ENCODE results near the gene CDC14C. TPM values are rescaled to one million over a fixed set of nuclear protein-coding genes. Genes with fewer than 3 reads are reported as not detected.

CDC14C gene
- total and polyA plus RNA-seq, 2 of the 4 experiments (the other 2 are of a cell fraction) = under 0.01 TPM; not detected in 1

GRCh38 chr7:48901966-48902365 is 22.4 kb upstream of the CDC14C start:
- no peak for ATAC-seq (ENCODE audit: low read depth)
- no peak overlapping the region for H2AFZ ChIP-seq (replicated peaks; ENCODE audit: low read length, poor library complexity)
- CTCF ChIA-PET = no interaction called here
- H3K23ac ChIP-seq (ENCODE audit: low read depth, low read length) = no peak overlapping the region
- H3K4me2 ChIP-seq (ENCODE audit: low read depth, low read length) = no peak overlapping the region
- WGBS, 2 experiments (ENCODE audit: extremely low coverage in 2 of 2, insufficient read length in 1 of 2) = no CpG with 5 or more reads among the region's 3 CpGs
- no peak for DNase-seq
- no peaks in the 10 kb centered on the region for H3K36me3 ChIP-seq (ENCODE audit: control insufficient read depth, insufficient read depth, low read length)
- H3K18ac ChIP-seq (ENCODE audit: low read depth, low read length) = no peak overlapping the region
- H4K8ac ChIP-seq (ENCODE audit: low read depth in 2 of 2, low read length in 2 of 2) = no peak overlapping the region
- intact Hi-C loops (cut with micrococcal nuclease) (no loop called here), in situ Hi-C loops (cut with MboI; ENCODE audit: low sequenced_read_pairs) (no loop called here), dilution Hi-C loops (cut with HindIII; ENCODE audit: low sequenced_read_pairs, unreplicated experiment) (no loop called here)
- H3K4me1 ChIP-seq (ENCODE audit: control insufficient read depth, insufficient read depth, low read length) = no peaks in the 10 kb centered on the region
- H2AK9ac ChIP-seq (replicated peaks; ENCODE audit: low read depth, low read length, poor library complexity) = no peak overlapping the region
- POLR2A ChIA-PET (ENCODE audit: unreplicated experiment) = no interaction called here
- H3K9ac ChIP-seq (ENCODE audit: low read depth, low read length) = no peak overlapping the region
- no peak overlapping the region for H2AK5ac ChIP-seq (ENCODE audit: low read depth, low read length)
- no peaks in the 10 kb centered on the region for H4K20me1 ChIP-seq (ENCODE audit: insufficient read depth, low read length)
- no TSS peak for BruUV-seq (replicated peaks)
- H3K56ac ChIP-seq (ENCODE audit: extremely low read depth, insufficient read depth, low read length) = no peak overlapping the region
- no peak overlapping the region for H2BK5ac ChIP-seq (ENCODE audit: low read depth, low read length, poor library complexity, severe bottlenecking)
- no peak overlapping the region for H3K4ac ChIP-seq (ENCODE audit: low read depth, low read length)
- H2BK15ac ChIP-seq (ENCODE audit: low read depth, low read length) = no peak overlapping the region
- no peak overlapping the region for H3K4me3 ChIP-seq (ENCODE audit: insufficient read depth, low read depth, low read length)
- no peaks in the 10 kb centered on the region for H3K9me1 ChIP-seq (ENCODE audit: insufficient read depth, low read length)
- H4K5ac ChIP-seq (ENCODE audit: low read depth, low read length) = no peak overlapping the region
- H3K27me3 ChIP-seq (ENCODE audit: control insufficient read depth, insufficient read depth, low read length) = no peaks in the 10 kb centered on the region
- no peak overlapping the region for H4K91ac ChIP-seq (ENCODE audit: insufficient read depth, low read depth, low read length)
- no peak overlapping the region for H2BK120ac ChIP-seq (ENCODE audit: low read depth, low read length)
- TF ChIP-seq SMC3 (IDR thresholded peaks at IDR 0.05; ENCODE audit: low read depth, low read length) (no peak), USF2 (IDR thresholded peaks at IDR 0.05; ENCODE audit: low read depth, low read length) (no peak), RCOR1 (IDR thresholded peaks at IDR 0.05; ENCODE audit: insufficient replicate concordance, low read length) (no peak), POLR2A (IDR thresholded peaks at IDR 0.05; ENCODE audit: low read depth, low read length) (no peak), MAZ (IDR thresholded peaks at IDR 0.05; ENCODE audit: borderline replicate concordance, low read depth, low read length) (no peak), NFE2L2 (IDR thresholded peaks at IDR 0.05; ENCODE audit: low read depth, low read length) (no peak), BHLHE40 (IDR thresholded peaks at IDR 0.05; ENCODE audit: low read depth, low read length) (no peak), CTCF (conservative IDR thresholded peaks at IDR 0.05; ENCODE audit: low read depth, low read length) (no peak), RFX5 (IDR thresholded peaks at IDR 0.05; ENCODE audit: low read depth, low read length) (no peak), MXI1 (IDR thresholded peaks at IDR 0.05; ENCODE audit: borderline replicate concordance, low read depth, low read length) (no peak), MAFK (IDR thresholded peaks at IDR 0.05; ENCODE audit: low read depth, low read length) (no peak), CEBPB (IDR thresholded peaks at IDR 0.05; ENCODE audit: low read depth, low read length) (no peak), CHD1 (IDR thresholded peaks at IDR 0.05; ENCODE audit: low read depth, low read length) (no peak)
- H3K14ac ChIP-seq (replicated peaks; ENCODE audit: low read depth, low read length) = no peak overlapping the region
- H3K27ac ChIP-seq (ENCODE audit: insufficient read depth, low read length) = no peak overlapping the region
- H3K9me3 ChIP-seq (ENCODE audit: control insufficient read depth, insufficient read depth, low read length) = peaks cover 7% of the 10 kb centered on the region; the same call in 1 of the 2 replicates
- H3K79me1 ChIP-seq (ENCODE audit: low read depth in 1 of 2, low read length in 2 of 2) = no peaks in the 10 kb centered on the region
- H2BK20ac ChIP-seq (ENCODE audit: low read depth, low read length) = no peak overlapping the region

All from IMR-90 (cell line).